HG03378 (cell line): ENCODE results near the gene SHROOM2.

Experiments
- ATAC-seq: cut with Tn5 transposase; IDR thresholded peaks from one replicate; pipeline ENCODE4 v1.9.1; 2021; ENCODE audit warnings: mild to moderate bottlenecking, moderate library complexity; ENCODE audit not compliant: unreplicated experiment

The SHROOM2 gene

DNA sequence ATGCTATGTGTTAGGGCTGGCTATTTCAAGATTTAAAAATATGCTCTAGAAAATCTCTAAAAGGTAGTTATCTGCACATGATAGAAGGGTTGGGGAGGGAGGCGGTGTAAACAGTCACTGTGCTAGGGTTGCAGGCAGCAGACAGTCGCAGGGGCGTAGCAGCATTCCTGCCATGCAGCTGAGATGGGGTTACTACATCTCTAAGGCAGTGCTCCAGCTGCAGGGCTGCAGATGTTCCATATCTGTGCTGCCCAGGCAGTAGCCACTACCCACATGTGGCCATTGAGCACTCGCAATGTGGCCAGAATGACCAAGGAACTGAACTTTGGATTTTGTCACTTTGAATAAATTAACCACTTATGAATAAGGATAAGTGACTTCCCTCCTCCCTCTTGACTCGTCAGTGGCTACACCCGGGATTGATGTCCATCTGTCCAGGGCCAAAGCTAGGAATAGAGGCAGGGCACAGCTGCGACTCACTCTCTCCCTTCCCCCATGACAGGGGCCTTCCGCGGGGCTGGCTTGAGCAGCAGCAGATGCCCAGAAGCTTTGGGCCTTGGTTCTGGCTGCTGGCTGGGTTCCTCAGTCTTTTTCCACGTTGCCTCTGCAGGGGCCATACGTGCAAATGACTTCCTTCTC is 101.5 kb downstream of the SHROOM2 start:
- no peak for ATAC-seq

DNA sequence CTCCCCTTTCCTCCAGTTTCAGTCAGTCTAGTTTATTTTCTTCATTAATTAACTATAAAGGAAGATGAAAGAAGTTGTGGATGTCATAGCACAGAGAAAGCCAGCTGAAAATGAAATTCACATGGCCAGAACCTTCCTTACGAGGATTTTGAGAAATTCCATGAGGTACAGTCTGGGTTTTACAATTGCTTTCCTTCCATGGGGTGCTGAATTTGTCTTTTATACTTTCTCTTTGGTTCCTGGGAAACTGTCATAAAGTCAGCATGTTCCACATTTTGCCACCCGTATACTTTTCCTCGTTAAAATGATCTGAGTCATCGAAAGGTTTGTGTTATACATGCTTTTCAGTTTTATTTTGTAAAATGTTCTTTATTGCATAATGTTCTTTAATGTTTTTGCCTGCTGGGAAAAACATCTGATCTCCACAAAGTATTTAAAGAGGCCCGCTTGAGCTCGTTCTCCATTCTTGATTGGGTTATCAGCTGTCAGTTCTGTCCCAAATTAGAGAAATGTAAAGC is 102.8 kb downstream of the SHROOM2 start:
- ATAC-seq = no peak

DNA sequence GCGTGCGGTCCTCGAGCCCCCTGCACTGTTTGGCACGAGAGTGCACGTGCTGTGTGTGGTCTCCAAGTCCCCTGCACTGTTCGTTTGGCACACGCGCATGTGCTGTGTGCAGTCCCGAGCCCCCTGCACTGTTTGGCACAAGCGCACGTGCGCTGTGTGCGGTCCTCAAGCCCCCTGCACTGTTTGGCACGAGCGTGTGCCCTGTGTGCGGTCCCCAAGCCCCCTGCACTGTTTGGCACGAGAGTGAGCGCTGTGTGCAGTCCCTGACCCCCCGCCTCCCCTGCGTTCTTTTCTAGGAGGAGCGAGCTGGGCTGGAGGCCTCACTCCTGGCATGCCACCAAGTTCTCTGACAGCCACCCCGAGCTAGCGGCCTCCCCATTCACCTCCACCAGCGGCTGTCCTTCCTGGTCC is 104.5 kb downstream of the SHROOM2 start:
- ATAC-seq = no peak

DNA sequence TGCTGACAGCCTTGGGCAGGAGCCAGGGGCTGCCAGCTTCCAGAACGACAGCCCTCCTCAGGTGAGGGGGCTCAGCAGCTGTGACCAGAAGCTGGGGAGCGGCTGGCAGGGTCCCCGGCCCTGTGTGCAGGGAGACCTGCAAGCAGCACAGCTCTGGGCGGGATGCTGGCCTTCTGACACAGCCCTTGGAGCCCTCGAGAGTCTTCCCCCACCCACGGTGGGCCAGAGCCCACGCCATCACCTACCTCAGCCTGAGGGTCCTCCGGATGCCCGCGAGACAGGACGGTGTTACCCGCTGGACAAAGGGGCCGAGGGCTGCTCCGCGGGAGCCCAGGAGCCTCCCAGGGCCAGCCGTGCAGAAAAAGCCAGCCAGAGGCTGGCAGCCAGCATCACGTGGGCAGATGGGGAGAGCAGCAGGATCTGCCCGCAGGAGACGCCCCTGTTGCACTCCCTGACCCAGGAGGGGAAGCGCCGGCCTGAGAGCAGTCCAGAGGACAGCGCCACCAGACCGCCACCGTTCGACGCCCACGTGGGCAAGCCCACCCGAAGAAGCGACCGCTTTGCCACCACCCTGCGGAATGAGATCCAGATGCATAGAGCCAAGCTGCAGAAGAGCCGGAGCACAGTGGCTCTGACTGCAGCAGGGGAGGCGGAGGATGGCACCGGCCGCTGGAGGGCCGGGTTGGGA is 109.1 kb downstream of the SHROOM2 start:
- ATAC-seq = no peak

DNA sequence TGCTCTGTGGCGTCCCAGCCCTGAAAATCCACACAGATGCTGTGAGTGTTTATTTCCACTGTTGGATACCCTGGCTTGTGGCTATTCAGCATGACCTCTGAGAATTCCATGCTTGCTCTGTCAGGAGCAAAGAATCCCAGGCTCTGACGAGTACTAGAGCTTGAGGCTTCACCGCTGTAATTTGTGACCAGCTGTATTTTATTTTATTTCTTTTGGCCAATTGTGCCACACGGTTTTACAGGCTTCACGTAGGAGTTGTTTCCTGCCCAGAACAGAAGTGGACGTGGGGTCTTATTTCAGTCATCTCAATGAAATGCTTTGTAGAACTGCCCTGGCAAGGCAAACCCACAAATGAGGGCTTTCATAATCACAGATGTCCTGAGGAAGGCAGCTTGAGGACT is 111.5 kb downstream of the SHROOM2 start:
- ATAC-seq = no peak

DNA sequence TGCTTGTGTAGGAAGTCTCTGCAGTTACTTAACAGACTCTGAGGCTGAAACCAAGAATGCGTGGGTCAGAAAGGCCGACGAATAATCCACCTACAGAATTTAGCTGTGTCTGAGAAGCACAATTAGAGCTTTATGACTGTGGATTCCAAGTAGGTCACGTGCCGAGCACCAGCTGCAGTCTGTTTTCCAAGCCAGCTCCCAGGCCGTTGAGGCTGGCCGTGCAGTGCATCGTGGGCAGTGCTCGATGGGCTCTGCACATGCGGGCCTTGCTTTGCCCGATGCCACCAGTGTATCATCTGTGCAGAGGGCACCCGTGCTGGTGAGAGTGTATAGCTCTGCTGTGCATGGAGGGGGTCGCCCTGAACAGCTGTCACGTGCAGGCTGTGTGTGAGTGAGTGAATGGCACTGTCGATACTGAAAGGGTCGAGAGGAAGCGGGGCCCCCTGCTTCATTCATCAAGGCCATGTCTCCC is 113.4 kb downstream of the SHROOM2 start:
- no peak for ATAC-seq

DNA sequence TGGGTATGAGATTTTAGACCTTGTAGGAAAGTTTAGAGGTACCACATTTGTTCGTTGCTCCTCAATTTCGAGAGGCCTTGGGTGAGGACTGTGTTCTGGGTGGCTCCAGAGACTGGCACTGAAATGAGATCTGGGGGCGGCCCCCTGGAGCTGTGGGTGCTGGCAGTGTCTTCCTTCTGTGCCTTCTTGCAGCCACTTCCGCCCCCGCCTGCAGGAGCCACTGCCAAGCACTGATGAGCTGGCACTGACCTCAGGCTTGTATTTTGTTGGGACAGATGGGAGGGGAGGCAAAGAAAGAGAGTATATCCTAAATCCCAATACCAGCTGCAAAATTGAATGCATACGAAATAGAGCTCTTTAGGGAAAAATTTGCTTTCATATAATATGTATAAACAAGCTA is 116.4 kb downstream of the SHROOM2 start:
- no peak for ATAC-seq

DNA sequence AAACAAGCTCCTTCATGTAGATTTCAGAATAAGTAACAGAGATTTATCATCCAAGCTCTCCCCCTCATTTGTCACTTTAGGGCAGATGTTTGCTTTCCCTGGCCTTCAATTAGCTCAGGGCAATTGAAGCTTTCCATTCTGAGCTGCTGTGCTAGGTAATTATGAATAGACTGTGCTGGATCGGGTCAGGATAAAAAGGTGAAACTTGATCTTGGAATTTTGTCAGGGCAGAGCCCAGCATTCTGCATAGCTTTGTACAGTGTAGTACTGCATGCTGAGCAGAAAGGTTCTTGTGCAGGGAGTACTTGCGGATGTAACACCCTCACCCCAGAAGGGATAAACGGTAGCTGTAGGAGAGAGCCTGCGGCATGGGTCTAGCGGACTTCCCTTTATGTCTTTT is 116.9 kb downstream of the SHROOM2 start:
- ATAC-seq = no peak

DNA sequence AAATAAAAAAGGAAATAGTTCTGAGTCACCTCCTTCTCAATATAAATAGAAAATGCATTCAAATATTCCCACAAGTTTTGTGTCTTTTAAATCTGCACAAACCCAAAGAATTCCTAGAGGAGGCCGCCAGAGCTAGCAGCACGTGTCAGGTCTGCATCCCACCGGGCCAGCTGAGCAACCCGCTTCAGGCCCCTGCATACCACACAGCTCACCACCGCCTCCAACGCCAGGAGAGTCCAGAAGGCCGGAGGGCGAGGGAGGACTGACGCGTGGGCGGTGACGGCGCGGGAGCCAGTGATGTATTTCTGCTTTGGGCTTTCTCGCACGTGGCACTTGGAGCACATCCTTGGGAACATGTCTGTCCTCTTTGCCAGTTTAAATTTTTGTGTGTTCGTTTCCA is 119.1 kb downstream of the SHROOM2 start:
- ATAC-seq = no peak

DNA sequence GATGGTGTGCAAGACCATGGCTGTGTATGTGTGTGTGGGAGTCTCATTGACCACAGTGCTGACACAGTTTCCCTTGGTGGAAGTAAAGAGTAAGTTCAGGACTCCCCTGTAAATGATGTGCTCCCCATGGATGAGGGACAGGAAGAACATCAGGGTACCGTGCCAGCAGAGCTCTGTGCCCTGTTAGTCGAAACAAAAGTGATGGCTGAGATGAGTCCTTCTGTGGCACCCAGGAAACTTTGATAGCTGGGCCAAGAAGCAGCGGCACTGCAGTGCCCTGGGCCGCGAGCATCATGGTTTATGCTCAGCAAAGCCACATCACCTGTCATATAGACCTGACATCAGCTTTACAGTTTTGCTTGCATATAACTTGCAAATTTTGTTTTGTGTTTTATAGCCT is 119.5 kb downstream of the SHROOM2 start:
- no peak for ATAC-seq

DNA sequence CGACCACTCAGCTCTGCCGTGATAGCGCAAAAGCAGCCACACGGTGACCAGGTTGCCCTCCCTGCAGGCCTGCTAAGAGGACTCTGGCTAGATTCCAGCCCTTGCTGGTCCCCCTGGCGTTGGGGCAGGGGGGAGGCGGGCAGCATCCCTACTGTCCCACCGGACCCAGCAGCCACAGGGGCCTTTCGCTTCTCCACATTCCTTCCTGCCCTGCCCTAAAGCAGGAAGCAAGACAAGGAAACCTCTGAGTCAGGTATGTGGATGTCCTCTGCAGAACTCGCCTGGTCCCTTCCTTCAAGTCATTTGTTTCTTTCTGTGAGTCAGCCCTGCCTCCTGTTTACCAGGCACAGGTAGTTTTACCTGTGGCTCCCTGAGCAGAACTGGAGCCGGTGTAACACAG is 120.7 kb downstream of the SHROOM2 start:
- ATAC-seq = no peak

DNA sequence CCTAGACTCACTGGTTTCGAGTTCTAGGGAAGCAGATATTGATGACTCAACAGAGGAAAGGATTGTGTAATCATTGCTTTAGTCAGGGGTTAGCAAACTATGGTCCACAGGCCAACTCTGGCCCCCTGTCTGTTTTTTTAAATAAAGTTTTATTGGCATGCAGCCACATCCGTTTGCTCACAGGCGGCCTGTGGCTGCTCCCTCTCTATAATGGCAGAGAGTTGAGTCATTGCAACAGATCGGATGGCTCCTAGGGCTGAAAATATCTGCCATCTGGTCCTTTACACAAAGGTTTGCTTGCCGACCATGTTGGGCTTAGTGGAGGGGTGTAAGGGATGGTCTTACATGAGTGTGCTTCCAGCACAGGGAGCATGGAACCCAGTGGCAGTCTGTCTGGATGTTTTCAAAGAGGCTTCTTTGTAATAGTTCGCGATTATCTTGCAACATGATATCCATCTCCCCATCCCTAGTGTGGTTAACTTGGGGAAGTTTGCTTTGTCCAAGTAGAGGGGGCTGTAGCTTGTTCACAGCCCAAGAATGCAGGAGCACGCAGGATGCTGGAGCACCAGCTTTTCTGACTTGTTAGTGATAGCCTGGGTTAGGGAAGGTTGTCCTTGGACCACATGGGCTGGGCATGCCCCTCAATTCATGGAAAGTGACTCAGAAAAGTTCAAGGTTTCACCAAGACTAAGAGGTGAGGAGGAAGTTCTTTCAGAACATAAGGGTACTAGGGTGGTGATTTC is 121.6 kb downstream of the SHROOM2 start:
- ATAC-seq = no peak

DNA sequence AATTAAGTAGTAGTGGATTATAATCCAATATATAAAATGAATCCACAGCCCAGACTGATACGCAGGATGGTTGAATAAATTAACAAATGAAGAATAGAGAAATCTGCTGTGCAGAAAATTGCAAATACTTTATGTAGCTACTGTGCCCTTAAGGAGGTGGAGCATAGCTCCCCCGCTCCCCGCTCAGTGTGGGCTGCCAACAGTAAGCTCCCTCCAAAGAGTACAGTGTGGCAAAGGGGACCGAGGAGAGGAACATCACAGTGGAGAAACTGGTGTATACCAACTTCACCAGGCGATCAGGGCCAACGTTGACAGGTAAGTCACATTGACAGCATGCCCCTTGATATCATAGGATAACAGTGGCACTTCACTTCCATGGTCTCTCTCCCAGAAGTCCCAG is 123.0 kb downstream of the SHROOM2 start:
- no peak for ATAC-seq

DNA sequence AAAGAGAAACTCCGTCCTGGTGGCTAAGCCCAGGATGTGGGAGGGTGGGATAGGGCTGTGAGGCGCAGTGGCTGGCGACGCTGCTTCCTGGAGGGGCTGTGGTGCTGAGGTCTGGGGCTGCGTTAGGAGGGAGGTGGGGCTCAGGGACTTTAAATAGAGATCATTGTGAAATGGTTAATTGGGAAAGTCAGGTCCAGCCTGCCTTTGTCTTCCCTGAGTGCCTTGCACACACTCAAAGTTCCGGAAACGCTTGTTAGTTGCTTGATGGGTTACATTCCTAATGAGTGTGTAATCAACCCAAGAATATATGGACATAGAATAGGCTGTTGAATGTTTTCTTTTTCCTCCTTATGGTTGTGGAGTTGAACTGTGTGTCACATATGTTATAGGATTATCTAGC is 125.3 kb downstream of the SHROOM2 start:
- ATAC-seq = no peak

DNA sequence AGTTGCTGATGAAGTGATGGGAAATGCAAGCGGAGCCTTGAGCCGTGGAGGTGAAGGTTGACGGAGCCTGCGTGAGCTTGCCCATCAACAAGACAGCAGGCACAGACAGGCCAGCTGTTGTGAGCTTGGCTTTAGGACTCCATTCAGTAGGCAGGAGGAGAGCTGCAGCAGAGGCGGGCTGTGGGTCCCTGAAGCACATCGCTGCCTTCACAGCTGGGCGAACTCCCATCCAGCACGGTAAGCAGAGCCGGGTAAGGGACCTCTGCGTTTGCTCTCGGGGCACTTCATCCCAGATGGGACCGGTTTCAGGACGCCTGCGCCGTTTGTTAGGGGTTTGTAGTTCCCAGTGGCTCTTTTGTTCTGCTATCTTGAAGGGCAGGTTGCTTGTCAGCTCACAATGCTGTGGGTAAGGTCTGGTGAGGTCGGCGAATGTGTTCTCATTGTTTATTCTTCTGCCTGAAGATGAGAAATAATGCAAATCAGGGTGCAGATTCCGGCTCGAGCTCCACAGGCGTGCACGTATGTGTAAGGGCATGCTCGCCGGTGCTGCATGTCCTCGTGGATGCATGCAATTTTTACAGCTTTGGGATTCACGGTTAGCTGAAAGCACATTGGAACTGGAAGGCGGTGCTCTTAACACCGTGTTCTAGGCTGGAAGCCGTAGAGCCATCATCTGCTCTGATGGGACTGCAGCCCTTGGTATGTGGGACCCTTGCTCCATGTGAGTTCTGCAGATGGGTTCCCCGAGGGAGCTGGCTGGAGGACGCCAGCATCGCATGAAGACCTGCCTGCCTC is 126.3 kb downstream of the SHROOM2 start:
- ATAC-seq = no peak

DNA sequence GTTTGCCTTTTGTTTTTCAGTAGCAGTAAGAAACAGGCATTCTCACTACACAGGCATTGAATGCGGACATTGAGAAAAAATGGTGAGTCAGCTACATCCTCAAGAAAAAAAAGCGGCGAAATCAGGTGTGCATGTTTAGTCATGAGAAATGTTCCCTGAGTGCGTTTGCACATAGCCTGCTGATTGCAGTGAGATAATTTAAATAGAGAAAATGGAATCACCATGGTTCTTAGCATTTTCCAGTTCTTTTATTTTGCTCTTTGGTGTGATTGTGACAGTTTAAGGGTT is 126.9 kb downstream of the SHROOM2 start:
- ATAC-seq = no peak

DNA sequence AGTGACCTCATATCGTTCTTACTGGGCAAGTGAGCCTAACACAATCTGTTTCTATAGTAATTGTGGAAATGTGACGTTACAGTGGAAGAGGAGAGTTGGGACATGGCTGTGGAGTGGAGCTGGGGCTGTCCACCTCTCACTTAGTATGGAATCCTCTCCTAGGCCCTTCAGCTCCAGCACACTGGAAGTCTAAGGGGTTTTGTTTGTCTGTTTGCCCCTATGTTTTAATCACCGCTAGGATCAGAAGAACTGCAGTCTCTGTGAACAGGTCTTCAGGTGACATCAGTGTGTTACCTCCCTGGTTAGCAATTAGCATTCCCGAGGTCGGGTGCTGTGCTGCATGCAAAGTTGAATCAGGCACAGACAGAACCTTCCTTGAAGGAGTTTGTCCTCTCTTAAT is 131.6 kb downstream of the SHROOM2 start:
- ATAC-seq = no peak

DNA sequence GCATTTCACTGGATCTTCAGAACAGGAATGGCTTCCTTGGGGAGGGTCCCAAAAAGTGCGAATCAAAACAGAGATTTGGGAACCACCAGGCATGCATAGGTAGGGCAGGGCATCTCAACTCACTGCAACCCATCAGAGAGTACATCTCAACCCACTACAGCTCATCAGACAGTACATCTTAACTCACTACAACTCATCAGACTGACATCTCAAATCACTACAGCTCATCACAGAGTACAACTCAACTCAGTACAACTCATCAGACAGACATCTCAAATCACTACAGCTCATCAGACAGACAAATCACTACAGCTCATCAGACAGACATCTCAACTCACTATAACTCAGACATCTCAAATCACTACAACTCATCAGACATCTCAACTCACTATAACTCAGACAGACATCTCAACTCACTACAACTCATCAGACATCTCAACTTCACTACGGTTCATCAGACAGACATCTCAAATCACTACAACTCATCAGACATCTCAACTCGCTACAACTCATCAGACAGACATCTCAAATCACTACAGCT is 133.5 kb downstream of the SHROOM2 start:
- ATAC-seq = no peak

DNA sequence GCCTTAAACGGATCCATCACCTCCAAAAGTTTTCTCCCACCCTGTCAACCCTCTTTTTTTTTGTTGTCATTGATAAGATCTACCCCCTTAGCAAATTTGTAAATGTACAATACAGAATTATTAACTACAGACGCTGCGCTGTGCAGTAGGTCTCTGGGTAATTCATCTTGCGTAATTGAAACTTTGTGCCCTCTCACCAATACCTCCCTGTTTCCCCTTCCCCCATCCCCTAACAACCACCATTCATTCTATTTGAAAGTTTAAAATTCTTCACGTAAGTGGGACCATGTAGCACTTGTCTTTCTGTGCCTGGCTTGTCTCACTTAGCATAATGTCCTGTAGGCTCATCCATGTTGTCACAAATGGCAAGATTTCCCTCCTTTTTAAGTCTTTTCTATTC is 135.2 kb downstream of the SHROOM2 start:
- no peak for ATAC-seq

DNA sequence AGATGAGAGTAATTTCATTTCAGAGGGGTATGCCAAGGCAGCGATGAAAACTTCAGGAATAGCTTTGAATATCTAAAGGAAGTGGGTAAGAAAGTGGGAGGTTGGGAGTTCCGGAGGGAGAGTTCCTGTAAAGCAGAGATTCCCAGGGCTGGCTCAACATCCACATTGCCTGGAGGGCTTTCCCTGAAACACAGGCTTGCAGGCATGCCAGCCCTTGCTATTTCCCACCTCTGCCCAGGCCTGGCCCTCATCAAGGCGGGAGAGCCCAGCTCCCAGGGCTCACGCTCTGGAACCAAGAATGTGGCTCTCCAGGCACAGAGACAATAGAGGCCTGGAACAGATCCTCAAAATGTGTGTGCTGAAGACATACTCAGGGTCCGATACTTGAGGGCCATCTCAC is 137.1 kb downstream of the SHROOM2 start:
- ATAC-seq = no peak

DNA sequence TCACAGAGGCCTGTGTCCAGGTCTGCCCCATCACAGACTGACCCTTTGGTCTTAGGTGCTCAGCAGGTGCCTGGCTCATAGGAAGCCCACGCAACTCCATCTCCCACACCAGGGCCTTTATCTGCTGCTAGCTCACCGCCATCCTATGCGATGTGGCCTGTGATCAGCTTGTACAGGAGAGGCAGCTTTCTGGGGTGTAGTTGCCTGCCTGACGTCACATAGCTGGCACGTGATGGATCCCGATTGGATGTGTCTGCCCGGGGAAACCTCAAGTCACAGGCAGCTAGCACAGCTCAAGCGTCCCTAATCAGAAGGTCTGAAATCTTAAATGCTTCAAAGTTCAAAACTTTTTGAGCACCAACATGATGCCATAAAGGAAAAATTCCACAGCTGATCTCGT is 139.8 kb downstream of the SHROOM2 start:
- no peak for ATAC-seq
